ENCODE measurements around the gene ZNF730.
"Not testable (repeated sequence)": the region's sequence is repeated elsewhere in the genome, so short reads cannot be mapped to it uniquely, and the experiment has no call there.

DNA sequence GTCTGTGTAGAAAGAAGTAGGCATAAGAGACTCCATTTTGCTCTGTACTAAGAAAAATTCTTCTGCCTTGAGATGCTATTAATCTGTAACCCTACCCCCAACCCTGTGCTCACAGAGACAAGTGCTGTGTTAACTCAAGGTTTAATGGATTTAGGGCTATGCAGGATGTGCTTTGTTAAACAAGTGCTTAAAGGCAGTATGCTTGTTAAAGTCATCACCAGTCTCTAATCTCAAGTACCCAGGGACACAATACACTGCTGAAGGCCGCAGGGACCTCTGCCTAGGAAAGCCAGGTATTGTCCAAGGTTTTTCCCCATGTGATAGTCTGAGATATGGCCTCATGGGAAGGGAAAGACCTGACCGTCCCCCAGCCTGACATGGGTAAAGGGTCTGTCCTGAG is 39.0 kb upstream of the ZNF730 start:
- not testable (repeated sequence) for TF ChIP-seq TAF1 (IDR thresholded peaks at IDR 0.05; ENCODE audit: low read depth); EP300 (conservative IDR thresholded peaks at IDR 0.05; ENCODE audit: poor library complexity, severe bottlenecking); CTCF (IDR thresholded peaks at IDR 0.05; ENCODE audit: poor library complexity, severe bottlenecking); POLR2AphosphoS5 (IDR thresholded peaks at IDR 0.05); EZH2 (IDR thresholded peaks at IDR 0.05; ENCODE audit: borderline replicate concordance, insufficient read depth, low read length, poor library complexity, severe bottlenecking)

Measured in neural cell (in vitro differentiated cells).